NB4 (cell line): ENCODE results near the gene TANGO6.
"Not testable (repeated sequence)": the region's sequence is repeated elsewhere in the genome, so short reads cannot be mapped to it uniquely, and the experiment has no call there.

Experiments used
- DNase-seq: peaks from one replicate; pipeline ENCODE4 v3.0.0; 2010; ENCODE audit warnings: low read depth
- H3K4me3 ChIP-seq: one replicate; pipeline ENCODE4 v1.5.1; 2011; ENCODE audit warnings: mild to moderate bottlenecking, low read depth, low read length, moderate library complexity
- MAX ChIP-seq: IDR thresholded peaks from 2 replicates; pipeline ENCODE4 v1.6.1; 2011; ENCODE audit warnings: low read depth, low read length
- MYC ChIP-seq: IDR thresholded peaks from 2 replicates; pipeline ENCODE4 v1.6.1; 2011; ENCODE audit warnings: low read depth, low read length
- POLR2A ChIP-seq: IDR thresholded peaks from 2 replicates; pipeline ENCODE4 v1.6.1; 2011; ENCODE audit warnings: mild to moderate bottlenecking; ENCODE audit not compliant: insufficient read length; ENCODE audit errors: extremely low read depth
- TF ChIP-seq, protein P1 (sequence below): IDR thresholded peaks from one replicate; pipeline ENCODE4 v1.5.1; 2012; ENCODE audit warnings: low read depth, low read length

The TANGO6 gene

DNA sequence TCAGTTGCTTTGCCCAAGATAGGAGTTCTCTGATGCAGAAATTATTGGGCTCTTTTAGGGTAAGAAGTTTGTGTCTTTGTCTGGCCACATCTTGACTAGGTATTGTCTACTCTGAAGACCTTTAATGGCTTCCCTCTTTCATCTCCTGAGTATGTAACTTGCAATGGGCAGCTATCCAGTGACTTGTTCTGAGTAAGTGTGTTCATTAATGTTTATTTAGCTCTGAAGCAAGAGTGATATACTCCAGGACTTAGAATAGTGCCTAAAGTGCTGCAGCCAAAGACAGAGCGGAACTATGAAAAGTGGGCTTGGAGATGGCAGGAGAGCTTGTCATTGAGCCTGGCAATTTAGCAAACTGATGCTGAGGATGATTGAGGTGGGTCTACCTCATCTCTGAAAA is 8.8 kb upstream of the TANGO6 start:
- no peak for DNase-seq
- no peak overlapping the region for H3K4me3 ChIP-seq
- TF ChIP-seq MYC (no peak), POLR2A (no peak)
- TF ChIP-seq, protein P1, sequence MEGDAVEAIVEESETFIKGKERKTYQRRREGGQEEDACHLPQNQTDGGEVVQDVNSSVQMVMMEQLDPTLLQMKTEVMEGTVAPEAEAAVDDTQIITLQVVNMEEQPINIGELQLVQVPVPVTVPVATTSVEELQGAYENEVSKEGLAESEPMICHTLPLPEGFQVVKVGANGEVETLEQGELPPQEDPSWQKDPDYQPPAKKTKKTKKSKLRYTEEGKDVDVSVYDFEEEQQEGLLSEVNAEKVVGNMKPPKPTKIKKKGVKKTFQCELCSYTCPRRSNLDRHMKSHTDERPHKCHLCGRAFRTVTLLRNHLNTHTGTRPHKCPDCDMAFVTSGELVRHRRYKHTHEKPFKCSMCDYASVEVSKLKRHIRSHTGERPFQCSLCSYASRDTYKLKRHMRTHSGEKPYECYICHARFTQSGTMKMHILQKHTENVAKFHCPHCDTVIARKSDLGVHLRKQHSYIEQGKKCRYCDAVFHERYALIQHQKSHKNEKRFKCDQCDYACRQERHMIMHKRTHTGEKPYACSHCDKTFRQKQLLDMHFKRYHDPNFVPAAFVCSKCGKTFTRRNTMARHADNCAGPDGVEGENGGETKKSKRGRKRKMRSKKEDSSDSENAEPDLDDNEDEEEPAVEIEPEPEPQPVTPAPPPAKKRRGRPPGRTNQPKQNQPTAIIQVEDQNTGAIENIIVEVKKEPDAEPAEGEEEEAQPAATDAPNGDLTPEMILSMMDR, result no peak

DNA sequence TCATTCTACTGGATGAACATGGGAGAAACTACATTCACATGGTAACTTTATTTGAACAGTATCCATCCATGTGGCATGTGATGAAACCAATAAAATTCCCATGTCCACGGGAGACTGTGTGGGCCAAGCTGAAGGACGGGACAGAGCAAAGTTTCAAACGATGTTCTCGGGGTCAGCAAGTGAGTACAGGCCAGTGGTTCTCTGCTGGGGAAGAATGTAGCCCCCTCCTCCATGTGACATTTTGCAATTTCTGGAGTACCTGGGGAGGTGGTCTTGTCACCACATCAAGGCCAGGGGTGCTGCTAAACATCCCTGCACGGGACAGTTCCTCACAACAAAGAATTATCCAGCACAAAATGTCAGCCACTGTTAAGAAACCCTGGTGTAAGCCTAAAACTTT is 7.4 kb upstream of the TANGO6 start:
- no peak overlapping the region for H3K4me3 ChIP-seq
- DNase-seq, result no peak
- TF ChIP-seq, protein P1, result no peak
- no peak for TF ChIP-seq POLR2A
- TF ChIP-seq MYC, result no peak
- no peak for TF ChIP-seq MAX

- DNase-seq, result no peak
- no peak for TF ChIP-seq MAX
- no peak for TF ChIP-seq POLR2A
- TF ChIP-seq MYC, result no peak
- TF ChIP-seq, protein P1, result no peak
- H3K4me3 ChIP-seq, result no peak overlapping the region
Measured at GRCh38 chr16:68839831-68840230, 3.5 kb upstream of the TANGO6 start.

DNA sequence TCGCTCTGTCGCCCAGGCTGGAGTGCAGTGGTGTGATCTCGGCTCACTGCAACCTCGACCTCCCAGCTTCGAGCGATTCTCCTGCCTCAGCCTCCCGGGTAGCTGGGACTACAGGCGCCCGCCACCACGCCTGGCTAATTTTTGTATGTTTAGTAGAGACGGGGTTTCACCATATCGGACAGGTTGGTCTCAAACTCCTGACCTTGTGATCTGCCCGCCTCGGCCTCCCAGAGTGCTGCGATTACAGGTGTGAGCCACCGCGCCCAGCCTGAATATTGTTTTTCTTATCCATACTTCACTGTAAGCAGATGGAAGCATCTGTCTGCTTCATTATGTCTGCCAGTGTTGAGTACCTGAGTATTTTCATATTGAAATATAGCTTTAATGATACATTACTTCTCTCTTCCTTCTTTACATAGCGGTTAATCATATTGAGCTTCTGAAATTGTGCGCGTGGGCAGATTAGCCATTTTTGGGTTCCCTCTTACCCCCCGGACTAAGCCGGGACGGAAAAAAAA is 308 bp upstream of the TANGO6 start:
- peak overlapping the region; percentile 82 for H3K4me3 ChIP-seq
- not testable (repeated sequence) for DNase-seq

DNA sequence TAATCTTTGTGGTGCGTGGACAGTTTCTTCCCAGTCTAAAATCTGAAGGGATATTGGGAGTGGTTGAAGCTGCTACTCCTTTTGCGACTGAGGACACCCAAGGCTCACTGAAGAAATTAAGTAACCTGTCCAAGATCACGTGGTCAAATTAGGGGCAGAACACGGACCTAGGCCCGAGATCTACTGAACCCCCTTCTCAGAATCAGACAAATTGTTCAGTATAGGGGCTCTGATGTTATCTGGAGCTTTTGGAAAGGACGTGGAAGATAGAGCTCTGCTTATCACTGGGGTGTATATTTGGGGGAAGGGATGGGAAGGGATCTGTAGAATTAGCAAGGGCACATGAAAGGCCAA is 857 bp downstream of the TANGO6 start:
- TF ChIP-seq POLR2A (peak; percentile 19), MAX (peak; percentile 74; the same call in 1 of the 2 replicates), MYC (no peak)
- TF ChIP-seq, protein P1, result no peak
- DNase-seq, result no peak
- H3K4me3 ChIP-seq, result peak overlapping the region; percentile 82

DNA sequence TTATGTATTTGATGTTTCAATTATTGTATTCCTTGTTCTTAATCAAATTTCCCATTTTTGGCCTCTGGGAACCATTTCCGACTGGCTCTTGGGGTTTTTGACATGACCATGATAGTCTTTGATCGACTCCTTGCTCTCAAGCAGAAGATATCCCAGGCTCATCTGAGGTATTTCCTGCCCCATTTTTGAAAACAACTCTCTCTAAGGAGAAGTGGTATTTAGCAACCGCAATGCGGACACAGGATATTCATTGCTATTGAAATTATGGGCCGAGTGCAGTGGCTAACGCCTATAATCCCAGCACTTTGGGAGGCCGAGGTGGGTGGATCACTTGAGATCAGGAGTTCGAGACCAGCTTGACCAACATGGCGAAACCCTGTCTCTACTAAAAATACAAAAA is 5.5 kb downstream of the TANGO6 start:
- no peak for TF ChIP-seq MYC
- TF ChIP-seq, protein P1, result no peak
- TF ChIP-seq POLR2A, result no peak
- no peak for TF ChIP-seq MAX
- H3K4me3 ChIP-seq, result no peak overlapping the region
- DNase-seq, result no peak
